ENCODE measurements around the gene CD7. TPM values are rescaled to one million over a fixed set of nuclear protein-coding genes. Genes with fewer than 3 reads are reported as not detected.
"Not testable (repeated sequence)": the region's sequence is repeated elsewhere in the genome, so short reads cannot be mapped to it uniquely, and the experiment has no call there.

The CD7 gene
- polyA plus RNA-seq (2014; cell fraction: cytosol; rRNA removed) = 3.3 and 3.8 TPM in 2 replicates
- polyA plus RNA-seq (2014; cell fraction: nucleus; rRNA removed) = 0.87 and 1.7 TPM in 2 replicates

GRCh38 chr17:82317394-82318168 lies at the start of gene CD7:
CD7 (minus strand) TSS chr17:82317608; CDS start chr17:82317495, 113 bp downstream.
- DNase-seq (ENCODE audit: low spot score) = no peak

GRCh38 chr17:82366749-82367148 lies 49.3 kb upstream of the CD7 start:
- no peak for DNase-seq (ENCODE audit: low spot score)

- DNase-seq (ENCODE audit: low spot score) = no peak
Observed at GRCh38 chr17:82365606-82366295, 48.3 kb upstream of the CD7 start.

DNA sequence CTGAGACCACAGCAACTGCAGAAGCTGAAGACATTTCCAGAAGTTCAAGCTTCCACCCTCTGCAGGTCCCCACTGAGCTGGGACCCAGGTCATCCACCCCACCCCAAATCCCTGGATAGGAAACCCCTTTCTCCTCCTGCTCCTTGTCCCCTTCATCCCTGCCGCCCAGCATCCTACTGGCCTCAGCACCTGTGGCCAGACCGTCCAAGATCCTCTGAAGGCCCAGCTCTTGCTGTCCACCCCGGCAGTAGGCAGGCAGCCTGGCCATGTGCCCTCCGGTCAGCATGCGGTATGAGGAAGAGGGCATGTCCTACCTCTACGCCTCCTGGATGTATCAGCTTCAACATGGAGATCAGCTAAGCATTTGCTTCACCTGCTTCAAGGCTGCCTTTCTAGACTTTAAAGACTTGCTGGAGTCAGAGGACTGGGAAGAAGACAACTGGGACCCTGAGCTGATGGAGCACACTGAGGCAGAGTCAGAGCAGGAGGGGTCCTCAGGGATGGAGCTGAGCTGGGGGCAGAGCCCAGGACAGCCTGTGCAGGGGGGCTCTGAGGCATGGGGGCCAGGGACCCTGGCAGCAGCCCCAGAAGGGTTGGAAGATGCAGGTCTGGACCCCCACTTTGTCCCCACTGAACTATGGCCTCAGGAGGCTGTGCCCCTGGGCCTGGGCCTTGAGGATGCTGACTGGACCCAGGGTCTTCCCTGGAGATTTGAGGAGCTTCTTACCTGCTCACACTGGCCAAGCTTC lies 44.7 kb upstream of the CD7 start:
- DNase-seq (ENCODE audit: low spot score) = no peak

- DNase-seq (ENCODE audit: low spot score) = not testable (repeated sequence)
Observed at GRCh38 chr17:82359451-82360074, 42.2 kb upstream of the CD7 start.

DNA sequence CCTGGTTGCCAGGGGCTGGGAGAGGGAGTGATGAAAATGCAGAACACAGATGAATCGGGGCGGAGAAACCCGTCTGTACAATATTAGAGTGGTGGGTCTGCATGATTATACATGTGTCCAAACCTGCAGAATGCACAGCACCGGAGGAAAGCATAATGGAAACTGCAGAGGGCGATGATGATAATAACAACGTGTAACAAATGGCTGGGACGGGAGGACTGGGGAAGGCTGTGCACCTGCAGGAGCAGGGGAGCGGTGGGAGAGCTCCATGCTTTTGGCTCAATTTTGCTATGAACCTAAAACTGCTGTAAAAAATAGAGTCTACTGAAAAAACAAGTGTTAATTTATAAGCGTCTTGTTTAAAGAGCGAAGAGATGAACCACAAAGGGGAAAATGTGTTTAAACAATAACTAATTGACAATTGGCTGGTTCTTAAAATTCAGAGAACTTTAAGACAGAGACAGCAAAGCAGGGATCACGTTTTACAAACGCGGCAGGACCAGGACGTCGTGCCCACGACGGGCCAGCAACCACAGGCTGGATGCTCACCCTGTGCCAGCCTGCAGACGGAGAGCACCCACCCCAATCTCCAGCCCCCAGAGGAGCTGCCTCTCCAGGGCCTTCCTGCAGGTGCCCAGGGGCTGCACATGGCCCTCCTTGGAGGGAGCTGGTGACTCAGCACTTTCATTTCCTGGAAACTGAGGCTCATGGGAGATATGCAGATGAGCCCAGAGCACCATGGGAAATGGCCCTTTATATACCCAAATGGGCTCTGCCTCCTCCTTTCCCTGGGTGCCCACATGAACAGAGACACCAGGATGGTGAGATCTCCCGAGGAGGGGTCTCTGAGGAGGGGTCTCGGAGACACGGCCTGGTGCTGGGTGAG lies 41.3 kb upstream of the CD7 start, which contains the start of gene TEX19:
TSS of gene TEX19 (plus strand) at position 783 of the 886 bp plus-strand sequence. CDS start 2,904 bp downstream, outside the sequence.
- peak; percentile 77 for DNase-seq (ENCODE audit: low spot score)

DNA sequence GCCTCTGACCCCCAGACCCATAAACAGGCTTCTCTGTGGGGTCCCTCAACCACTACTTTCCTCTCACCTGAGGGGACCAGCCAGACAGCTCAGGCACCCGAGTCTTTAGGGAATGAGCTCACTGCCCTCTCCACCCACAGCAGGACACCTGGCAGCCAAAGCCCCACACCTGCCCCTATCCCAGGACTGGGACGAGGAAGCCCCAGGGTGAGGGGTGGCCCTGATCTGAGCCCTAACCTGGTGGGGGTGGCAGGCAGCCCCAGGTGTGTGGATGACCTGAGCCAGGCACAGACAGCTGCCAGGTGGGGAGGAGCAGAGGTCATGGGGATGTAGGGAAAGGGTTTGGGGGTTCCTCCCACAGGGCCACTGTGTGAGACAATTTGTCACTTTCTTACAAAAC lies 40.0 kb upstream of the CD7 start:
- DNase-seq (ENCODE audit: low spot score) = no peak

DNA sequence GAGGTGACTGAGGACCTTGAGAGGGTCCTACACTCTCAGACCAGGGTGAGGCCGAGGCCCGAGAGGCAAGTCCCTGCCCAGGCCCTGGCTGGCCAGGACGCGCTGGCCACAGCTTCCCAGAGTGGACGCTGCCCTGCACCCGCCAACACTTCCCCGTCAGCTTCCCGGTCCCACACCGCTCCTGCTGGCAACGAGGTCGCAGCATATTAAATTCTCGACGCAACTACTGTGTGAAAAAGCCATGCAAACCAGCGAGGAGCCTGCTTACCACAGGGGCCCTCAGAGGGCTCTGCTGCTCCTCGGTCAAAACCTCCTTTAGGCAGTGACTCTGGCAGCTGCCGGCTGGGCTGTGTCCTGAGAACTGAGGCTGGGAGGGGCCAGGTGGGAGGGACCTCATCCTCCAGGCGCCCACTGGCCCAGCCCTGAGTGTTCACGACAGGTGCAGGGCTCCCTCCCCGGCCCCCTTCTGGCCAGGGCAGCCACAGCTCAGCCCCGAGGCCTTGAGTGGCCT lies 39.5 kb upstream of the CD7 start:
- no peak for DNase-seq (ENCODE audit: low spot score)

- no peak for DNase-seq (ENCODE audit: low spot score)
Observed at GRCh38 chr17:82355770-82356427, 38.5 kb upstream of the CD7 start.

- DNase-seq (ENCODE audit: low spot score) = no peak
Observed at GRCh38 chr17:82354804-82355308, 37.4 kb upstream of the CD7 start.

- DNase-seq (ENCODE audit: low spot score) = no peak
Observed at GRCh38 chr17:82353484-82353883, 36.1 kb upstream of the CD7 start.

GRCh38 chr17:82351713-82352488 lies 34.5 kb upstream of the CD7 start:
- DNase-seq (ENCODE audit: low spot score) = peak; percentile 94

GRCh38 chr17:82351254-82351712 lies 33.9 kb upstream of the CD7 start:
- no peak for DNase-seq (ENCODE audit: low spot score)

GRCh38 chr17:82350182-82351030 lies 33.0 kb upstream of the CD7 start:
- DNase-seq (ENCODE audit: low spot score) = no peak

- no peak for DNase-seq (ENCODE audit: low spot score)
Observed at GRCh38 chr17:82349287-82349701, 31.9 kb upstream of the CD7 start.

DNA sequence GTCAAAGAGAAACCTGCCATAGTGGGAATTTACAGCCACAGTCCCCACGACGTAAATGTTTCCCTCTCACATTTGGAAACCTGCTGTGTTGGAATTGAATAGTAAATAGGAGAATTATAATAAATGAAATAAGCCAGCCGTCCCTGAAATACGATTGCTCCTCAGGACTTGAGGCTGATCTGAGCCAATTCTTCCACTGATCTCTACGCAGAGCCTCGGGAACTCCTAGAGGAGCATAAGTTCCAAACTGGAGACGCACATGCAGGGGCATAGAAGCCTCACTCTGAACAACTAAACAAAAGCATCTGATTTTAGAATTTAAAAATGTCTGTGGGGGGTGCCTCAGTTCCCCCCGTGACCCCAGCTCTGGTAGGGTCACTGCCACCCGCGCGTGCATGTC lies 31.5 kb upstream of the CD7 start:
- no peak for DNase-seq (ENCODE audit: low spot score)

GRCh38 chr17:82348434-82348833 lies 31.0 kb upstream of the CD7 start:
- no peak for DNase-seq (ENCODE audit: low spot score)

DNA sequence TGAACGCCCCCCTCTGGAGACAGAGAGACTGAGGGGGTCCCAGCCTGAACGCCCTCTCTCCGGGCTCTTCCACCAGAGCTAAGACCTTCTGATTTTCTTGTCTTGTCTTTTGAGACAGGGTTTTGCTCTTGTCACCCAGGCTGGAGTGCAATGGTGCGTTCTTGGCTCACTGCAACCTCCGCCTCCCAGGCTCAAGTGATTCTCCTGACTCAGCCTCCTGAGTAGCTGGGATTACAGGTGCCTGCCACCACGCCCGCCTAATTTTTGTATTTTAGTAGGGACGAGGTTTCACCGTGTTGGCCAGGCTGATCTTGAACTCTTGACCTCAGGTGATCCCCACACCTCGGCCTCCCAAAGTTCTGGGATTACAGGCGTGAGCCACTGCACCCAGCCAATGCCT lies 30.6 kb upstream of the CD7 start:
- DNase-seq (ENCODE audit: low spot score) = not testable (repeated sequence)

All from SK-N-DZ (cell line).